ENCODE measurements around the gene AQP2. TPM values are rescaled to one million over a fixed set of nuclear protein-coding genes. Genes with fewer than 3 reads are reported as not detected.

Gene AQP2
- total RNA-seq, 1 donor from 2014 or later = not detected

GRCh38 chr12:49917788-49918173 is 32.8 kb upstream of the AQP2 start:
- no peak for DNase-seq (ENCODE audit: low spot score in 2 of 2)
- no peak for FAIRE-seq

GRCh38 chr12:49920241-49920914 is 30.2 kb upstream of the AQP2 start:
- FAIRE-seq = no peak
- no peak for DNase-seq (ENCODE audit: low spot score in 2 of 2)

- DNase-seq (ENCODE audit: low spot score in 2 of 2) (no peak), FAIRE-seq (no peak)
Observed at GRCh38 chr12:49920915-49921286, 29.6 kb upstream of the AQP2 start.

DNA sequence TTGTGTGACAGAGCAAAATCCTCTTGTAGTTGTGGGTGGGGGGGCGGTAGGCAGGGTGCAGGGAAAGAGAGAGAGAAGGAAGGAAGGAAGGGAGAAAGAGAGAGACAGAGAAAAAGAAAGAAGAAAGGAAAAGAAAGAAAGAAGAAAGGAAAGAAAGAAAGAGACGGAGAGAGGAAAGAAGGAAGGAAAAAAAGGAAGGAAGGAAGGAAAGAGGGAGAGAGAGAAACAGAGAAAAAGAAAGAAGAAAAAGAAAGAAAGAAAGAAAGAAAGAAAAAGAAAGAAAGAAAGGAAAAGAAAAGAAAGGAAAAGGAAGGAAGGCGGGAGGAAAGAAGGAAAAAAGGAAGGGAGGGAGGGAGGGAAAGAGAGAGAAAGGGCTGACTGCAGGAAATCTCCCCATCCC is 29.2 kb upstream of the AQP2 start:
- FAIRE-seq (no peak), DNase-seq (ENCODE audit: low spot score in 2 of 2) (no peak)

GRCh38 chr12:49921936-49922335 is 28.6 kb upstream of the AQP2 start:
- FAIRE-seq = no peak
- DNase-seq (ENCODE audit: low spot score in 2 of 2) = no peak

GRCh38 chr12:49922349-49923034 is 28.0 kb upstream of the AQP2 start:
- DNase-seq (ENCODE audit: low spot score in 2 of 2) (no peak), FAIRE-seq (no peak)

- FAIRE-seq (no peak), DNase-seq (ENCODE audit: low spot score in 2 of 2) (no peak)
Observed at GRCh38 chr12:49923035-49923644, 27.4 kb upstream of the AQP2 start.

DNA sequence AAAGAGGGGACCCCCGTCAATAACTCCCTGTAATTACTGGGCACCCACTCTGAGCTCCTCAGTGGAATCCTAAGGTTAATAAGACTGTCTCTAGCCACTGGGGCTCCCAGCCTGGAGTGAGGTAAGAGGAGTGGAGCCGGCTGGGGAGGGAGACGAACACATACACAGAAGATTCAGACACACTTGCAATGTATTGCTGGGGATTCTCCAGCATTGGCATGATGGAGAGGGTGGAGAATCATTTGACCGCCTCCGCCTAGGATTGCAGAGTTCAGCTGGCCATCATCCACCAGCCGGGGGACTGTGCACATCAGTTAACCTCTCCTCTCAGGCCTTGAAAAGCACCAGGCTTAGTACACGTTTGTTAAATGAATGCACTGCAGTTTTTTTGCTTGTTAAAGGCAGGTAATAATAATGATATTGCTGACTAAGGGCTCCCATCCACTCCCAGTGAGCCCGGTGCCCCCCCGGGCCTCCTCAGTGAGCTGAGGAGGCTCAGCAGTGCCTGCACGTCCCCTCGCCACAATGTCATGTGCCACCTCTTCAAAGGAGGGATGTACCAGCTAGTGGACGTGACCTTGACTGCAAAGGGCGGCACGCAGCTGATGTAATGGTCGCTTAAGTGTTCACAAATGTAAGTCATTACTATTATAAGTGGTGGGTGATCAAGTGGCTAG is 26.5 kb upstream of the AQP2 start:
- no peak for DNase-seq (ENCODE audit: low spot score in 2 of 2)
- FAIRE-seq = no peak

- DNase-seq (ENCODE audit: low spot score in 2 of 2) = no peak
- FAIRE-seq = no peak
Observed at GRCh38 chr12:49924628-49925246, 25.8 kb upstream of the AQP2 start.

DNA sequence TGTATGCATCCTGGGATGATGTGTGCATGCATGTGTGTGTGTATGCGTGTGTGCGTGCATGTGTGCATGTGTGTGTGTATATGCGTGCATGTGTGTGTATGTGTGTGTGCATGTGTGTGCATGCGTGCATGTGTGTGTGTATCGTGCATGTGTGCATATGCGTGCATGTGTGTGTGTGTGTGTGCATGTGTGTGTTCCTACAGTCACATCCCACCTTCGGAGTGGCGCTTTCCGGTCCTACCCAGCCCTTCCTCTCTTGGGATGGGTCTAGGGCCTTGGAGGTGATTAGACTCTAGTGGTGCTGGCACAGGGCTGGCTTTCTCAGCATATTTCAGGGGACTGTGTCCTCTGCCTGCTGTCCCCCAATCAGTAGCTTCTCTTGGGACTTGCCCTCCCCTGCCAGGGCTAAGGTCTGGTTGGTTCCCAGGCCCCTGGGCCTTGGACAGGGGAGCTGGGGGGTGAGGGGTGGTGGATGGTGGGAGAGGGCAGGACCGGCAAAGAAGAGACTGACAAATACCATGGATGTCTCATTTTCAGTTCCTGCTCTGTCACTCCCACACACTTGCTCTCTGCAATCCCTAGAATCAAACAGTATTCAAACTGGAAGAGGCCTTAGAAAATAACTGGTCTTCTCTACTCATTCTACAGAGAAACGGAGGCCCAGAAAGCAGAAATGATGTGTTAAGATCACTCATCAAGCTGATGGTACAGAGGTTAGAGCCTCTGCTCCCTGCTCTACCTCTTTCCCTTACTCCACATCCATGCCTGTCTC is 24.9 kb upstream of the AQP2 start:
- DNase-seq (ENCODE audit: low spot score in 2 of 2) = no peak
- no peak for FAIRE-seq

DNA sequence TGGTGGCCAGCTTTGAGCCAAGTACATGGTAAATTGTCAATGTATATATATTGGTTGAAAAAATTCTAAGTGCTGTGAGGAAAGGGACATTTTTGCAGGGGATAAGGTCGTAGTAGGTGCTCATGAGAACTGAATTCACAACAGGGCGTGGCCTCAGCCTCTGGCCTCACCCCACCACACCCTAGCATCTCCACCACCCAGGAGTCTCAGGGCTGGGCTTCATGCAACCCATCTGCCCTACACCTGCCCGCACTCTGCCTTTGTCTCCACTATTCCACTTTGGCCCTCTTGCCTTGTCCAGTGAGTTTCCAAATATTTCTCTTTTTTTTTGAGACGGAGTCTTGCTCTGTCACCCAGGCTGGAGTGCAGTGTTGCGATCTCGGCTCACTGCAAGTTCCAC is 22.1 kb upstream of the AQP2 start:
- FAIRE-seq = no peak
- DNase-seq (ENCODE audit: low spot score in 2 of 2) = no peak

- no peak for DNase-seq (ENCODE audit: low spot score in 2 of 2)
- no peak for FAIRE-seq
Observed at GRCh38 chr12:49929581-49929980, 21.0 kb upstream of the AQP2 start.

DNA sequence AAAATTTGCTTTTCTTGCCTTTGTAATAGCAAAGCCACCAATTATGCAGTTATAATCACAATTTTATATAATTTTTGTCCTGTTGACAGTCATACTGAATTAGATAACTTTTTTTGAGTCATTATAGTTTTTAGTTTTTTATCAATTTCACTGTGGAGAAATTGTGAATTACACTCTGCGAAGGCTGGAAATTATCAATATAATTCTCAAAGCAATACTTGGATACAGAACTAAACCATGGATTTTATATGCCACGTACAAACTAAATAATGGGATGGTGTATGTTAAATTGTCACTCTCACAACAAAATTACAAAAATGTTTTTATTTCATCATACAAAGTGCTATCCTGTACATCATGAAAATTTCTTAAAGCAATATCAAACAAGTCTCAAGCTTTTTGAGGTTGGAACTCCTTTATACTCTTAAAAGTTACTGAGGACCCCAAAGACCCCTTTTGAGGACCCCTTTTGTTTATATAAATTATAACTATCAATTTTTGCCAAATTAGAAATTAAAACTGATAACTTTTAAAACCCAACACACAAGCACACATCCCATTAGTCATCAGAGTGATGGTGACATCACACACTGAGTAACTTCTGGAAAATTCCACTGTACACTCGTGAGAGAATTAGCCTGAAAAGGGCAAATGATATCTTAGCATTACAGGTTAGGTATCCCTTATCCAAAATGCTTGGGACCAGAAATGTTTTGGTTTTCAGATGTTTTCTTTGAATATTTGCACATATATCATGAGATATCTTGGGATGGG is 19.8 kb upstream of the AQP2 start:
- FAIRE-seq (no peak), DNase-seq (ENCODE audit: low spot score in 2 of 2) (no peak)

- FAIRE-seq = no peak
- DNase-seq (ENCODE audit: low spot score in 2 of 2) = no peak
Observed at GRCh38 chr12:49932023-49932422, 18.5 kb upstream of the AQP2 start.

GRCh38 chr12:49932533-49933130 is 17.9 kb upstream of the AQP2 start:
- FAIRE-seq (no peak), DNase-seq (ENCODE audit: low spot score in 2 of 2) (no peak)

DNA sequence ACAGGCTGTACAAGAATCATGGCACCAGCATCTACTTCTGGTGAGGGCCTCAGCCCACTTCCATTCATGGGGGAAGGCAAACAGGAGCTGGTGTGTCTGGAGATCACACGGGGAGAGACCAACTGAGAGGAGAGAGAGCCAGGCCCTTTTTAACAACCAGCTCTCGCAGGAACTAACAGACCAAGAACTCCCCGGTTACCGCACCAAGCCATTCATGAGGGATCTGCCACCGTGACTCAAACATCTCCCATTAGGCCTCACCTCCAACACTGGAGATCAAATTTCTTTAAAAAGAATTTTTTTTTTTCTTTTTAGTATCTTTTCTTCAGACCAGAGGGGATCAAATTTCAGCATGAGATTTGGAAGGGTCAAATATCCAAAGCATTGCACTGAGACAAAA is 16.7 kb upstream of the AQP2 start:
- no peak for DNase-seq (ENCODE audit: low spot score in 2 of 2)
- no peak for FAIRE-seq

DNA sequence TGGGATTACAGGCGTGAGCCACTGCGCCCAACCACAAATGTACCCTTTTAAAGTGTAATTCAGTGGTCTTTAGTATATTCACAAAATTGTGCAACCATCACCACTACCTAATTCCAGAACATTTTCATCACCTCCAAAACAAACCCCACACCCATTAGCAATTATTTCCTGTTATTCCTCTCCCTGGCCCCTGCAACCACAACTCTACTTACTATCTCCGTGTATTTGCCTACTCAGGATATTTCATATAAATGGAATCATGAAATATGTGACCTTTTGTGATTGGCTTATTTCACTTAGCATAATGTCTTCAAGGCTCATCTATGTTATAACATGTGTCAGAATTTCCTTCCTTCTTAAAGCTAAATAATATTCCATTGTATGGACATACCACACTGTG is 16.0 kb upstream of the AQP2 start:
- DNase-seq (ENCODE audit: low spot score in 2 of 2) = no peak
- no peak for FAIRE-seq

DNA sequence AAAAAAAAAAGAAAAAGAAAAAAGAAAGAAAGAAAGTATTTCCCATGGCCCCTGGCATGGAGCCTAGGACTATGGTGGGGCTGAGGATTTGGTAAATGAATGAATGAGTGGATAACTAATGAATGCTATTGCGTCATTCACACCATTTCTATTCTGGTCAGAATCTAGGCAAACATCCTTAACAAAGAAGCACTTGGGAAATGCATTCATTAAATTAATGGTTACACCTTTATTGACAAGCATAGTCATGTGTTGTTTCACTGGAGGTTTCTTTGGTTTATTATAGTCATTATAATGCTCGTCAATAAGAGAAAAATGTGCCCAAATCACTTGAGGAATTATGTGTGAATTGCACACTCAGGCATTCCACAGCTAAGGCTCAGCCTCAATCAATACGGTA is 13.6 kb upstream of the AQP2 start:
- DNase-seq (ENCODE audit: low spot score in 2 of 2) (no peak), FAIRE-seq (no peak)

- DNase-seq (ENCODE audit: low spot score in 2 of 2) (no peak), FAIRE-seq (no peak)
Observed at GRCh38 chr12:49937639-49938300, 12.8 kb upstream of the AQP2 start.
